Nephron (organoid): ENCODE data around the gene AIG1.
A peak's percentile ranks its signal among the peaks of the same experiment; 100 is the strongest.
"Not testable (repeated sequence)": the region's sequence is repeated elsewhere in the genome, so short reads cannot be mapped to it uniquely, and the experiment has no call there.

Experiments
- H3K27ac Mint-ChIP-seq, 3 experiments: 2 replicates each; pipeline ENCODE4 v1.8.0; 2020; ENCODE audit warnings: mixed read lengths in 3 of 3, mild to moderate bottlenecking in 2 of 3, moderate library complexity in 1 of 3
- H3K27me3 Mint-ChIP-seq: 2 replicates; pipeline ENCODE4 v1.8.0; 2021; ENCODE audit warnings: low read depth, mild to moderate bottlenecking, moderate library complexity, mixed read lengths
- H3K36me3 Mint-ChIP-seq: 2 replicates; pipeline ENCODE4 v1.8.0; 2020; ENCODE audit warnings: low read depth, mixed read lengths
- H3K4me1 Mint-ChIP-seq: 2 replicates; pipeline ENCODE4 v1.8.0; 2020; ENCODE audit warnings: mixed read lengths
- H3K4me3 Mint-ChIP-seq, 3 experiments: 2 replicates each; pipeline ENCODE4 v1.8.0; 2020; ENCODE audit warnings: mild to moderate bottlenecking in 3 of 3, mixed read lengths in 3 of 3, moderate library complexity in 2 of 3
- H3K9me3 Mint-ChIP-seq: 2 replicates; pipeline ENCODE4 v1.8.0; 2020; ENCODE audit warnings: mixed read lengths
- TF ChIP-seq, protein P1 (sequence below), 3 experiments: fragments of 200-600 bp; sonication (generic); IDR thresholded peaks; one replicate each; pipeline ENCODE4 v1.5.0; 2021; ENCODE audit warnings: antibody characterized with exemption in 3 of 3; ENCODE audit not compliant: unreplicated experiment in 3 of 3

Gene AIG1

GRCh38 chr6:143333749-143334520 is 273.2 kb downstream of the AIG1 start:
- TF ChIP-seq, protein P1, sequence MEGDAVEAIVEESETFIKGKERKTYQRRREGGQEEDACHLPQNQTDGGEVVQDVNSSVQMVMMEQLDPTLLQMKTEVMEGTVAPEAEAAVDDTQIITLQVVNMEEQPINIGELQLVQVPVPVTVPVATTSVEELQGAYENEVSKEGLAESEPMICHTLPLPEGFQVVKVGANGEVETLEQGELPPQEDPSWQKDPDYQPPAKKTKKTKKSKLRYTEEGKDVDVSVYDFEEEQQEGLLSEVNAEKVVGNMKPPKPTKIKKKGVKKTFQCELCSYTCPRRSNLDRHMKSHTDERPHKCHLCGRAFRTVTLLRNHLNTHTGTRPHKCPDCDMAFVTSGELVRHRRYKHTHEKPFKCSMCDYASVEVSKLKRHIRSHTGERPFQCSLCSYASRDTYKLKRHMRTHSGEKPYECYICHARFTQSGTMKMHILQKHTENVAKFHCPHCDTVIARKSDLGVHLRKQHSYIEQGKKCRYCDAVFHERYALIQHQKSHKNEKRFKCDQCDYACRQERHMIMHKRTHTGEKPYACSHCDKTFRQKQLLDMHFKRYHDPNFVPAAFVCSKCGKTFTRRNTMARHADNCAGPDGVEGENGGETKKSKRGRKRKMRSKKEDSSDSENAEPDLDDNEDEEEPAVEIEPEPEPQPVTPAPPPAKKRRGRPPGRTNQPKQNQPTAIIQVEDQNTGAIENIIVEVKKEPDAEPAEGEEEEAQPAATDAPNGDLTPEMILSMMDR (IDR thresholded peaks at IDR 0.05; ENCODE audit: unreplicated experiment in 3 of 3): no peak
- no peaks in the 10 kb centered on the region for H3K9me3 Mint-ChIP-seq
- no peak overlapping the region for H3K27ac Mint-ChIP-seq
- H3K4me3 Mint-ChIP-seq: no peak overlapping the region
- no peaks in the 10 kb centered on the region for H3K27me3 Mint-ChIP-seq
- H3K4me1 Mint-ChIP-seq: no peaks in the 10 kb centered on the region
- peaks cover 12% of the 10 kb centered on the region for H3K36me3 Mint-ChIP-seq

DNA sequence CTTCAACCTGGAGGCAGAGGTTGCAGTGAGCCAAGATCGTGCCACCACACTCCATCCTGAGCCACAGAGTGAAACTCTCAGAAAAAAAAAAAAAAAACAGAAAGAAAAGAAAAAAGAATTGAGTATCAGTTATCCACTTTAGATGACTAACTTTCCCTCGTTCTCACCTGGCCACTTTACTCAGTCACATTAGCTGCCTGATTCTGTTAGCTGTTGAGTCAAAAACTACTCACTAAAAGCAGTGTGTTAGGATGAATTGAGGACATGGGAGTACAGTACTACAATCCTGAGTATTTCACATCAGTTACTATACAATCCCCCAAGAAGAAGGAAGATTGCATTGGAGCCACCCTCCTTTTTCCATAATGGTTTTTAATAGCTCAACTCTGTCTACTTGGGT is 275.2 kb downstream of the AIG1 start:
- no peak overlapping the region for H3K4me3 Mint-ChIP-seq
- H3K4me1 Mint-ChIP-seq: no peaks in the 10 kb centered on the region
- no peak overlapping the region for H3K27ac Mint-ChIP-seq
- H3K27me3 Mint-ChIP-seq: no peaks in the 10 kb centered on the region
- H3K36me3 Mint-ChIP-seq: peaks cover 12% of the 10 kb centered on the region
- H3K9me3 Mint-ChIP-seq: no peaks in the 10 kb centered on the region
- TF ChIP-seq, protein P1 (IDR thresholded peaks at IDR 0.05; ENCODE audit: unreplicated experiment in 3 of 3): no peak

DNA sequence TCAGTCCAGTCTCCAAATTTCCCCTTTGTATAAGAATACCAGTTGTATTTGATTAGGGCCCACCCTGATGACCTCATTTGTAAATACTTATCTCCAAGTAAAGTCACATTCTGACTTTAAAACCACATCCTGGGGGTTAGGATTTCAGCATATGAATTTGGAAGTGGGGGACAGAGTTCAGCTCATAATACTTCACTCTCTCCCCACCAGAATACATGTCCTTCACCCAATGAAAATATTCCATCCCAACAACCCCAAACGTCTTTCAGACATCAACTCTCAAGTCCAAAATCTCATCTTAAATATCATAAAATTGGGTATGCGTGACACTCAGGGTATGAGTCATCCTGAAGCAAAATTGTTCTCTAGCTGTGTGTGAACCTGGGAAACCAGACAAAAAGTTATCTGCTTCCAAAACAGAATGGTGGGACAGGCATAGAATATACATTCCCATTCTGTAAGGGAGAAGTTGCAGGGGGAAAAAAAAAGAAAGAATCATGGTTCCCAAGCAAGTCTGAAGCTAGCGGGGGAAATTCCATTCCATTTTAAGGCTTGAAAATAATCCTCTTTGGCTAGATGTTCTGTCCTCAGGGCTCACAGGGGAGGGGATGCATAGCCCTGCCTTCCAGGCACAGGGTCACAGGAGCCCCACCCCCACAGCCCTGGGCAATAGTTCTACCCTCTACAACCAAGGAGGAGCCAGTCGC is 275.9 kb downstream of the AIG1 start:
- Mint-ChIP-seq H3K9me3 (no peaks in the 10 kb centered on the region), H3K27me3 (no peaks in the 10 kb centered on the region), H3K36me3 (peaks cover 12% of the 10 kb centered on the region), H3K4me1 (no peaks in the 10 kb centered on the region), H3K27ac (no peak overlapping the region), H3K4me3 (no peak overlapping the region)
- TF ChIP-seq, protein P1 (IDR thresholded peaks at IDR 0.05; ENCODE audit: unreplicated experiment in 3 of 3): no peak

DNA sequence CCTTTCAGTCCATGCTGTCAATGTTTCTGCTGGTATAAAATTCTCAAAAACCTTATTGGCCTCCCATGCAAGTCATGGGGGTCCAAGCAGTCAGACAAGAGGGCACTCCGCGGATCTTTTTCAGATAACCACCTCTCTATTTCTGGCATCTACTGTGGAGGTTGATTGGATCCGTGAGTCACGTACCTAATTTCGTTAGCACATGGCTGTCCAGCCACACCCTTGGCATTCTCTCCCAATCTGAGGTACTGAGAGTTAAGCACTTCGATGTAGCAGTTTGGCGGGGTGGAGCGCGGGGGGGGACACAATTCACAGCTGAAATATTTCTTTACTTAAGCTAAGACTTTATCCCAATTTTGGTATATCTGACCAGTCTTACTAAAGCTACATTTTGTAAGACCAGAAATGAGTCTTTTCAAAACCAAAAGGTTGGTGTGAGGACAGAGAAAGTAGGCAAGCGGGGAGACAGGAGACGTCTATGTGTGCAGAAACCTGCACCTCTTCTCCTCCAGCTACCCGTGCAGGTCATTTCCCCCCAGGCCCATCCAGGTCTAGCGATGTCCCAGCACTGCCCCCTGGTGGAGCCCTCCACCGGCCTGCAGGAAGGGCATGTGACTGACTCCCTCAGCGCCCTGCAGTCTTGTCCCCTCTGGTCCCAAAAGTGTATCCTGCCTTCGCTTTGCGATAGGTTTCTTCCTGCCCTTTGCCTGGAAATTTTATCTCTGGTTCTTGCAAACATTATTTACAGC is 276.7 kb downstream of the AIG1 start:
- H3K27ac Mint-ChIP-seq: no peak overlapping the region
- H3K4me1 Mint-ChIP-seq: no peaks in the 10 kb centered on the region
- no peaks in the 10 kb centered on the region for H3K27me3 Mint-ChIP-seq
- H3K4me3 Mint-ChIP-seq: no peak overlapping the region
- H3K9me3 Mint-ChIP-seq: no peaks in the 10 kb centered on the region
- TF ChIP-seq, protein P1 (IDR thresholded peaks at IDR 0.05; ENCODE audit: unreplicated experiment in 3 of 3): peak; percentile 18 to 35 (median 26)
- peaks cover 12% of the 10 kb centered on the region for H3K36me3 Mint-ChIP-seq

DNA sequence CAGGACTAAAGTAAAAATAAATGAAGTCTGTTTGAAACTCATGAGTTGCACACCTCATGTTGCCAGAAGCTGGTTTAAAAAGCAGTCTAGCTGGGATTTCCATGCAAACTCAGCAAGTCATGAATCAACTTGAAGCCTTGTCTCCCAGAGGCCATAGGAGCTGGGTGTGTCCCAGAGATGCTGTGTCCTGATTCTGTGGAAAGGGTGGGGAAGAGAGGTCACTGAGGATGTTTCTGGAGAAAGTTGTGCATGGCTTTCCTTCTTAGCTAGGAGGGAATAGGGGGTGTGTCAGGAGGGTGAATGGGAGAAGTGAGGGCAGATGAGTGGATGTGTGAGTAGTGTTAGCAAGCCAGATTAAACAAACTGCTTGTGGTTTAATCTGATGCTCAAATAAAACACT is 278.5 kb downstream of the AIG1 start:
- no peaks in the 10 kb centered on the region for H3K27me3 Mint-ChIP-seq
- TF ChIP-seq, protein P1 (IDR thresholded peaks at IDR 0.05; ENCODE audit: unreplicated experiment in 3 of 3): no peak
- H3K9me3 Mint-ChIP-seq: no peaks in the 10 kb centered on the region
- H3K4me3 Mint-ChIP-seq: no peak overlapping the region
- H3K36me3 Mint-ChIP-seq: peaks cover 12% of the 10 kb centered on the region
- no peaks in the 10 kb centered on the region for H3K4me1 Mint-ChIP-seq
- H3K27ac Mint-ChIP-seq: no peak overlapping the region

- not testable (repeated sequence) for H3K36me3 Mint-ChIP-seq, H3K9me3 Mint-ChIP-seq, H3K27me3 Mint-ChIP-seq, H3K4me1 Mint-ChIP-seq, H3K4me3 Mint-ChIP-seq, H3K27ac Mint-ChIP-seq
These were observed 284.8 kb downstream of the AIG1 start for GRCh38 chr6:143345477-143345876.
